HEK293T (cell line): ENCODE results near the gene FAF2.

Source experiments
- CTCF ChIA-PET: fragments of 350-600 bp; formaldehyde crosslinking; extraction: SDS; loops from one replicate; lab custom pipeline; 2021; ENCODE audit warnings: antibody characterized with exemption, inconsistent platforms; lab: Yijun Ruan, JAX
- POLR2A ChIA-PET: fragments of 350-600 bp; formaldehyde crosslinking; extraction: SDS; loops from one replicate; lab custom pipeline; 2020; ENCODE audit warnings: antibody characterized with exemption, inconsistent platforms; lab: Yijun Ruan, JAX
- DNase-seq: peaks from one replicate; pipeline ENCODE4 v3.0.0; 2012; ENCODE audit warnings: mixed read lengths; ENCODE audit errors: extremely low spot score
- ARNT ChIP-seq: fragments of 450-650 bp; IDR thresholded peaks from 2 replicates; pipeline ENCODE4 v1.6.1; 2017; ENCODE audit warnings: mild to moderate bottlenecking
- BHLHE40 ChIP-seq: fragments of 450-650 bp; IDR thresholded peaks from 2 replicates; pipeline ENCODE4 v1.6.1; 2016; ENCODE audit warnings: mild to moderate bottlenecking, moderate library complexity, borderline replicate concordance
- CTBP1 ChIP-seq: fragments of 450-650 bp; IDR thresholded peaks from 2 replicates; pipeline ENCODE4 v1.6.1; 2016; ENCODE audit warnings: borderline replicate concordance
- ELF4 ChIP-seq: fragments of 450-650 bp; IDR thresholded peaks from 2 replicates; pipeline ENCODE4 v1.6.1; 2017; ENCODE audit warnings: antibody characterized with exemption
- FOXA1 ChIP-seq: fragments of 450-650 bp; IDR thresholded peaks from 2 replicates; pipeline ENCODE4 v1.6.1; 2016; ENCODE audit warnings: mild to moderate bottlenecking
- FOXK2 ChIP-seq: fragments of 450-650 bp; IDR thresholded peaks from 2 replicates; pipeline ENCODE4 v1.6.1; 2016; ENCODE audit warnings: mild to moderate bottlenecking
- FOXM1 ChIP-seq: fragments of 450-650 bp; IDR thresholded peaks from 2 replicates; pipeline ENCODE4 v1.6.1; 2017; ENCODE audit warnings: mild to moderate bottlenecking, borderline replicate concordance
- HDGF ChIP-seq: fragments of 450-650 bp; IDR thresholded peaks from 2 replicates; pipeline ENCODE4 v1.6.1; 2017; ENCODE audit warnings: antibody characterized with exemption, borderline replicate concordance
- L3MBTL2 ChIP-seq: fragments of 450-650 bp; conservative IDR thresholded peaks from 2 replicates; pipeline ENCODE4 v1.6.1; 2016; ENCODE audit warnings: mild to moderate bottlenecking
- LEF1 ChIP-seq: fragments of 450-650 bp; IDR thresholded peaks from 2 replicates; pipeline ENCODE4 v1.6.1; 2017; ENCODE audit warnings: mild to moderate bottlenecking, borderline replicate concordance
- NFRKB ChIP-seq: fragments of 450-650 bp; IDR thresholded peaks from 2 replicates; pipeline ENCODE4 v1.6.1; 2016; ENCODE audit warnings: mild to moderate bottlenecking, moderate library complexity
- SP1 ChIP-seq: fragments of 450-650 bp; IDR thresholded peaks from 2 replicates; pipeline ENCODE4 v1.6.1; 2017
- SUZ12 ChIP-seq: fragments of 450-650 bp; IDR thresholded peaks from 2 replicates; pipeline ENCODE4 v1.6.1; 2016; ENCODE audit warnings: mild to moderate bottlenecking
- TARDBP ChIP-seq: fragments of 450-650 bp; IDR thresholded peaks from 2 replicates; pipeline ENCODE4 v1.6.1; 2016
- ZNF384 ChIP-seq: fragments of 450-650 bp; IDR thresholded peaks from 2 replicates; pipeline ENCODE4 v1.6.1; 2016
- TF ChIP-seq, protein P1 (sequence below): fragments of 450-650 bp; IDR thresholded peaks from 2 replicates; pipeline ENCODE4 v1.6.1; 2016

The FAF2 gene

DNA sequence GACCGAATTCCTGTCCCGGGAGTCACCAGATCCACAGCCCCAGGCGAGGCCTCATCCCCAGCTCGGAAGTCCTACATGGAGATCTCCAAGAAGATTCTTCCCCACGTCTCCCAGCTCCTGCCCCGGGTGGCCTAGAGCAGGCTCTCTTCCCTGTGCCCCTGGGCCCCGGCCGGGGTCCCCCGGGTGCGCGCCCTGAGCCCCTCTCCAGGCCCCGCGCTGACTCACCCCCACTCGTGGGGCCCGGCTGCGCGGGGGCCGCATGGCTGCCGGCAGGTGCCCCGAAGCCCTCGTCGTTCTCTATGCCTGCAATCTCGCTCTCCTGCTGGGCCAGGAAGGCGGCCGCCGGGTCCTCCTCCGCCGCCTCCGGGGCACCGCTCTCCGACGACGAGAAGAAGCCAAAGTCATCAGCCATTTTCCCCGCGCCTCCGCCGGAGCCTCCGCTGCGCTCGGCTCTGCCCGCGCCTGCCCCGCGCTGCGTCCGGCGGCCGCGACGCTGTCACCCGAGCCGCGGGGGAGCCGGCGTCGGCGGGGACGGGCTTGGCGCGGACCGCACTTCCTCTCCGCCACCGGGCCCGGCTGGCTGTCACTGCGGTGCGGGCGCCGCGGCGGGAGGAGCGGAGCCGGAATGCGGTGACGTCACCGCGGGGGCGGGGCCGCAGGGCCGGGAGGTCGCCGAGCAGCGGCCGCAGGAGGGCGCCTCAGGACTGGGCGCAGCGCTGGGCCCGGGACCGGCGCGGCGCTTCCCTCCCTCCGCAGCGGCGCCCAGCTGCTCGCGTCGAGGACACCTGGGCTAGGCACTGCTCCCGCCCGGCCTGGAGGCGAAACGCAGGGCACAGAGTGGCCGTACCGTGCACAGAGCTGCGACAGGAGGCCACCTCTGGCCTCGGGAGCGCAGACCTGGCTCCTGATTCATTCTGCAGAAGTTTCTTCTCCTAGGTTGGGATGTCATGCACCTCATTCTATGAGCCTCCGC is 31.9 kb upstream of the FAF2 start, which contains the start of gene CLTB:
TSS of gene CLTB (minus strand) at position 588 of the 973 bp plus-strand sequence. CDS start at position 412, 176 bp downstream.
- DNase-seq = peak; percentile 99
- peak; percentile 58 for TF ChIP-seq L3MBTL2
- peak; percentile 44; the same call in 1 of the 2 replicates for TF ChIP-seq FOXM1
- no peak for TF ChIP-seq ZNF384
- no peak for TF ChIP-seq ELF4
- TF ChIP-seq LEF1 = peak; percentile 92; the same call in 1 of the 2 replicates
- peak; percentile 64 for TF ChIP-seq ARNT
- no peak for TF ChIP-seq HDGF
- TF ChIP-seq BHLHE40 = no peak
- TF ChIP-seq FOXA1 = no peak
- TF ChIP-seq, protein P1, sequence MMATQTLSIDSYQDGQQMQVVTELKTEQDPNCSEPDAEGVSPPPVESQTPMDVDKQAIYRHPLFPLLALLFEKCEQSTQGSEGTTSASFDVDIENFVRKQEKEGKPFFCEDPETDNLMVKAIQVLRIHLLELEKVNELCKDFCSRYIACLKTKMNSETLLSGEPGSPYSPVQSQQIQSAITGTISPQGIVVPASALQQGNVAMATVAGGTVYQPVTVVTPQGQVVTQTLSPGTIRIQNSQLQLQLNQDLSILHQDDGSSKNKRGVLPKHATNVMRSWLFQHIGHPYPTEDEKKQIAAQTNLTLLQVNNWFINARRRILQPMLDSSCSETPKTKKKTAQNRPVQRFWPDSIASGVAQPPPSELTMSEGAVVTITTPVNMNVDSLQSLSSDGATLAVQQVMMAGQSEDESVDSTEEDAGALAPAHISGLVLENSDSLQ = no peak
- TF ChIP-seq NFRKB = no peak
- CTCF ChIA-PET = interaction anchor here (1.0 to 1.7 kb wide), 3 partner anchors 9 to 120 kb away, joined by 3 to 8 read pairs (median 4); partner anchors contain the start of gene FAF2
- POLR2A ChIA-PET = interaction anchor here (0.6 to 2.4 kb wide), 6 partner anchors 28 to 127 kb away, joined by 3 to 12 read pairs (median 7); partner anchors contain the start of genes FAF2, HIGD2A, KIAA1191 and NOP16

DNA sequence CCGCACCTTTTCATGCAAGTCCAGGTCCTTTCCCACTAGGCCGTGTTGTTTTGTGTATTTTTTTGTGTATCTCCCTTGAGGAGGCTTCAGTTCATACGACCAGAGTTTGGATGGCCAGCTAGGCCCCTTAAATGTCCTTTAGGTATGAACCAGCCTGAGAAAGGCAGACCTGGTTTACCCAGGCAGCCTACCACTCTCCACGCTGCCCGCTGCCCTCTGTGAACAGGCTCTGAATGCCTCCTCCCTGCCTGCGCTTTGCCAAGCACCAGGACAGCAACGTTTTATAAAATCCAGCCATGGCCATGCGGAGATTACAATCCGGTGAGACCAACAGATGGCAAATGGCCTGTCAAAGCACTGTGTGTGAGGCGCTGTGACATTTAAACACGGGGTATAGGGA is 31.2 kb upstream of the FAF2 start:
- no peak for DNase-seq
- ChIA-PET CTCF (interaction anchor here (1.0 to 1.7 kb wide), 4 partner anchors 9 to 156 kb away, joined by 3 to 8 read pairs (median 4); partner anchors contain the start of gene FAF2), POLR2A (interaction anchor here (0.6 to 2.4 kb wide), 6 partner anchors 28 to 126 kb away, joined by 3 to 12 read pairs (median 8); partner anchors contain the start of genes FAF2, HIGD2A, KIAA1191 and NOP16)
- no peak for TF ChIP-seq FOXA1
- TF ChIP-seq SP1 = no peak
- TF ChIP-seq ZNF384 = no peak
- no peak for TF ChIP-seq NFRKB
- TF ChIP-seq FOXK2 = no peak
- no peak for TF ChIP-seq FOXM1
- TF ChIP-seq CTBP1 = no peak

DNA sequence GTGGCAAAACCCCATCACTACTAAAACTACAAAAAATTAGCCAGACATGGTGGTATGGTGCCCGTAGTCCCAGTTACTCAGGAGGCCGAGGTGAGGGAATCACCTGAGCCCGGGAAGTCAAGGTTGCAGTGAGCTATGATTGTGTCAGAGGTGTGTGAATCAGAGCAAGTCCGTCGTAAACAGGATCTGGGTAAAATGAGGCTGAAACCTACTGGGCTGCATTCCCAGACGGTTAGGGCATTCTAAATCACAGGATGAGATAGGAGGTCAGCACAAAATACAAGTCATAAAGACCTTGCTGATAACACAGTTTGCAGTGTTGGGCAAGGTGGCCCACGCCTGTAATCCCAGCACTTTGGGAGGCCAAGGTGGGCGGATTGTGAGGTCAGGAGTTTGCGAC is 29.9 kb upstream of the FAF2 start:
- no peak for TF ChIP-seq TARDBP
- no peak for TF ChIP-seq ZNF384
- TF ChIP-seq CTBP1 = no peak
- TF ChIP-seq FOXA1 = no peak
- TF ChIP-seq, protein P1 = no peak
- no peak for TF ChIP-seq NFRKB
- no peak for TF ChIP-seq FOXM1
- TF ChIP-seq LEF1 = no peak
- no peak for TF ChIP-seq BHLHE40
- no peak for TF ChIP-seq L3MBTL2
- no peak for TF ChIP-seq SP1
- TF ChIP-seq ELF4 = no peak
- TF ChIP-seq HDGF = no peak
- no peak for TF ChIP-seq ARNT
- TF ChIP-seq SUZ12 = no peak
- ChIA-PET CTCF (interaction anchor here (0.6 to 1.3 kb wide), 3 partner anchors 30 to 155 kb away, joined by 3 to 4 read pairs (median 3); partner anchors contain the start of gene FAF2), POLR2A (interaction anchor here (2.2 to 2.4 kb wide), 2 partner anchors 30 to 119 kb away, joined by 10 to 12 read pairs; partner anchors contain the start of genes FAF2 and RNF44)
- no peak for DNase-seq

DNA sequence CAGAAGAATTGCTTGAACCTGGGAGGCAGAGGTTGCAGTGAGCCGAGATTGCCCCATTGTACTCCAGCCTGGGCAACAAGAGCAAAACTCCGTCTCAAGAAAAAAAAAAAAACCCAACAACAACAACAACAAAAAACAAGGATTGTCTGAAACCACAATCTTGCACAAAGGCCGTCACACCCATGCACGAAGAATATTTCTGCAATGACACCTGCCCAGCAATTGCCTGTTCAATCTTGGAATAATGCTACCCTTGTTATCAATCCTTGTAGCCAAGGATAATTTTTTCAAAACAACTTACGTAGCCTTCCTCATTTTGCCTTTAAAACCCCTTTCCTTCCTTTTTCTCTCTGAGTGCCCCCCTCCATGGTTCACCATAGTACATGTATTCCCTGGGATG is 28.1 kb upstream of the FAF2 start:
- POLR2A ChIA-PET = no interaction called here
- no peak for DNase-seq
- TF ChIP-seq, protein P1 = no peak
- TF ChIP-seq BHLHE40 (no peak), FOXA1 (no peak), HDGF (no peak), NFRKB (no peak), LEF1 (no peak), ARNT (no peak), L3MBTL2 (no peak)
- CTCF ChIA-PET = no interaction called here

DNA sequence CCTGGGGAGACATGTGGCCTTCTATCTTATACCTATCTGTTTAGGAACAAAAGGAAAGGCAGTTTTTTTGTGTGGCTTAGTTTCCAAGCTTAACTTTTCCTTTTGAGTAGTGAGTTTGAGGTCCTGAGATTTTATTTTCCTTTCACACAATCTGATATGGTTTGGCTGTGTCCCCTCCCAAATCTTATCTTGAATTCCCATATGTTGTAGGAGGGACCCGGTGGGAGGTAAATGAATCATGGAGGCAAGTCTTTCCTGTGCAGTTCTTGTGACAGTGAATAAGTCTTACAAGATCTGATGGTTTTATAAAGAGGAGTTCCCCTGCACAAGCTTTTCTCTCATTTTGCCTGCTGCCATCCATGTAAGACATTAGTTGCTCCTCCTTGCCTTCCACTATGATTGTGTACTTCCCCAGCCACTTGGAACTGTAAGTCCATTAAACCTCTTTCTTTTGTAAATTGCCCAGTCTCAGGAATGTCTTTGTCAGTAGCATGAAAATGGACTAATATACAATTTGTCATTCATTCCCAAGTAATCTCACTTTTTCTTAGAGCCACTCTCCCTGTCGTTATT is 27.1 kb upstream of the FAF2 start:
- no peak for DNase-seq
- ChIA-PET POLR2A (interaction anchor here (1.4 kb wide), 1 partner anchor 27 kb away, joined by 5 read pairs; the partner anchor contains the start of gene FAF2), CTCF (no interaction called here)
- TF ChIP-seq SUZ12 (no peak), FOXM1 (no peak), ELF4 (no peak), L3MBTL2 (no peak), HDGF (no peak), ZNF384 (no peak), TARDBP (no peak), SP1 (no peak), FOXK2 (no peak), NFRKB (no peak), BHLHE40 (no peak), CTBP1 (no peak), LEF1 (no peak), ARNT (no peak), FOXA1 (no peak)
- TF ChIP-seq, protein P1 = no peak
